NCI-H524 treated with DMSO at 0.1 percent for 48 hours (cell line): ENCODE results near the gene LTA4H.

Source experiments
- DNase-seq: peaks from one replicate; lab custom pipeline; 2025; lab: John Stamatoyannopoulos, UW

The LTA4H gene

GRCh38 chr12:95959107-95959506 is 76.3 kb downstream of the LTA4H start:
- DNase-seq, result no peak

DNA sequence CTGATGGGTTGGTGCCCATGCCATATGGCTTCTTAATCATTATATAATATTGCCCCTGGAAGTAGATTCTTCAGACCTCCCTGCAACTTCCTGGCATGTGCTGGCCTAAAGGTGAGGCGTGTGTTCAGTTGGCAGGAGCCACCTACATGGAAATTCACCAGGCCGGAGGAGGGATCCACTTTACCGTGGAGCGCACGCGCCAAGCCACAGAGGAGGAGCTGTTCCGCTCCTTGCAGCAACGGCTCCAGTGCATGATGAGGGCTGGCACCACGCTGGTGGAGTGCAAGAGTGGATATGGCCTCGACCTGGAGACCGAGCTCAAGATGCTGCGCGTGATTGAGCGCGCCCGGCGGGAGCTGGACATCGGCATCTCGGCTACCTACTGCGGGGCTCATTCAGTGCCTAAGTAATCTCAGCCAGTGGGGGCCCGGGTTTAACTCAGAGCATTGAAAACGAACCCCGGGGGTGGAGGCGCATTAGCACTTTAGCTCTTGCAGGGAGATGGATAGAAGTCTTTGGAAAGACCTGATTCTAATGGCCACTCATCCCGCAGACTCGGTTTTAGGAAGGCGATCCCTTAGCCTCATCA is 78.7 kb downstream of the LTA4H start:
- DNase-seq, result no peak

GRCh38 chr12:95955549-95956159 is 79.7 kb downstream of the LTA4H start:
- no peak for DNase-seq

- no peak for DNase-seq
Observed at GRCh38 chr12:95953000-95953399, 82.4 kb downstream of the LTA4H start.

GRCh38 chr12:95951515-95951914 is 83.9 kb downstream of the LTA4H start:
- DNase-seq, result no peak
